Measurements from ENCODE around the gene TMEM203.

DNA sequence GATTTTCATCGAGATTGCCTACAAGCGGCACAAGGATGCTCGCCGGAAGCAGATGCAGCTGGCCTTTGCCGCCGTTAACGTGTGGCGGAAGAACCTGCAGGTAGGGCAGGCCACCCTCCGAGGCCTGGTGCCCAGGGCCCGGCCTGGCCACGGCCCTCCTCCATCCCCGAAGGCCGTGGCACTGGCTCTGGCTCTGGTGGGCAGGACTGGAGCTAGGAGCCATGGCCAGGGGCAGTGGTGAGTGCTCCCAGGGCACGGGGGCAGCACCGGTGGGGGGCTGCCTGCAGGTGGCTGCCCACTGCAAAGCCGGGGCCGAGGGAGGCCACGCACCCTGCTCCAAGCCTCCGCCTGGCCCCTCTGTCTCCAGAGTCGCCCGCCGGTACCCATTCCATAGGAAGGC, 41.6 kb downstream of the TMEM203 start:
- TF ChIP-seq, protein P1, sequence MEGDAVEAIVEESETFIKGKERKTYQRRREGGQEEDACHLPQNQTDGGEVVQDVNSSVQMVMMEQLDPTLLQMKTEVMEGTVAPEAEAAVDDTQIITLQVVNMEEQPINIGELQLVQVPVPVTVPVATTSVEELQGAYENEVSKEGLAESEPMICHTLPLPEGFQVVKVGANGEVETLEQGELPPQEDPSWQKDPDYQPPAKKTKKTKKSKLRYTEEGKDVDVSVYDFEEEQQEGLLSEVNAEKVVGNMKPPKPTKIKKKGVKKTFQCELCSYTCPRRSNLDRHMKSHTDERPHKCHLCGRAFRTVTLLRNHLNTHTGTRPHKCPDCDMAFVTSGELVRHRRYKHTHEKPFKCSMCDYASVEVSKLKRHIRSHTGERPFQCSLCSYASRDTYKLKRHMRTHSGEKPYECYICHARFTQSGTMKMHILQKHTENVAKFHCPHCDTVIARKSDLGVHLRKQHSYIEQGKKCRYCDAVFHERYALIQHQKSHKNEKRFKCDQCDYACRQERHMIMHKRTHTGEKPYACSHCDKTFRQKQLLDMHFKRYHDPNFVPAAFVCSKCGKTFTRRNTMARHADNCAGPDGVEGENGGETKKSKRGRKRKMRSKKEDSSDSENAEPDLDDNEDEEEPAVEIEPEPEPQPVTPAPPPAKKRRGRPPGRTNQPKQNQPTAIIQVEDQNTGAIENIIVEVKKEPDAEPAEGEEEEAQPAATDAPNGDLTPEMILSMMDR (conservative IDR thresholded peaks at IDR 0.05): no peak
- TF ChIP-seq ZFX (IDR thresholded peaks at IDR 0.05): no peak
